ENCODE measurements around the gene CFAP97D1.
A peak's percentile ranks its signal among the peaks of the same experiment; 100 is the strongest.

CFAP97D1 gene

DNA sequence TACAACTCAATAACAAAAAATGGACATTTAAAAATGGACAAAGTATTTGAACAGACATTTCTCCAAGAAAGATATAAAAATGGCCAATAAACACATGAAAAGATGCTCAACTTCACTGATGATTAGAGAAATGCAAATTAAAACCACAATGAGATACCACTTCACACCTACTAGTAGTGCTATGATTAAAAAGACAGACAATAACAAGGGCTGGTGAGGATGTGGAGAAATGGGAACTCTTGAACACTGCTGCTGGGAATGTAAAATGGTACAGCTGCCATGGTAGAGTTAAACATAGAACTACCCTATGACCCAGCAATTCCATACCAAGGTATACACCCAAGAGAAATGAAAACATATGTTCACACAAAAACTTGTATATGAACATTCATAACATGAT, 24.9 kb downstream of the CFAP97D1 start:
- no peak for DNase-seq (ENCODE audit: low read depth)
- TF ChIP-seq, protein P1, sequence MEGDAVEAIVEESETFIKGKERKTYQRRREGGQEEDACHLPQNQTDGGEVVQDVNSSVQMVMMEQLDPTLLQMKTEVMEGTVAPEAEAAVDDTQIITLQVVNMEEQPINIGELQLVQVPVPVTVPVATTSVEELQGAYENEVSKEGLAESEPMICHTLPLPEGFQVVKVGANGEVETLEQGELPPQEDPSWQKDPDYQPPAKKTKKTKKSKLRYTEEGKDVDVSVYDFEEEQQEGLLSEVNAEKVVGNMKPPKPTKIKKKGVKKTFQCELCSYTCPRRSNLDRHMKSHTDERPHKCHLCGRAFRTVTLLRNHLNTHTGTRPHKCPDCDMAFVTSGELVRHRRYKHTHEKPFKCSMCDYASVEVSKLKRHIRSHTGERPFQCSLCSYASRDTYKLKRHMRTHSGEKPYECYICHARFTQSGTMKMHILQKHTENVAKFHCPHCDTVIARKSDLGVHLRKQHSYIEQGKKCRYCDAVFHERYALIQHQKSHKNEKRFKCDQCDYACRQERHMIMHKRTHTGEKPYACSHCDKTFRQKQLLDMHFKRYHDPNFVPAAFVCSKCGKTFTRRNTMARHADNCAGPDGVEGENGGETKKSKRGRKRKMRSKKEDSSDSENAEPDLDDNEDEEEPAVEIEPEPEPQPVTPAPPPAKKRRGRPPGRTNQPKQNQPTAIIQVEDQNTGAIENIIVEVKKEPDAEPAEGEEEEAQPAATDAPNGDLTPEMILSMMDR (conservative IDR thresholded peaks at IDR 0.05; ENCODE audit: low read depth, low read length) = no peak

DNA sequence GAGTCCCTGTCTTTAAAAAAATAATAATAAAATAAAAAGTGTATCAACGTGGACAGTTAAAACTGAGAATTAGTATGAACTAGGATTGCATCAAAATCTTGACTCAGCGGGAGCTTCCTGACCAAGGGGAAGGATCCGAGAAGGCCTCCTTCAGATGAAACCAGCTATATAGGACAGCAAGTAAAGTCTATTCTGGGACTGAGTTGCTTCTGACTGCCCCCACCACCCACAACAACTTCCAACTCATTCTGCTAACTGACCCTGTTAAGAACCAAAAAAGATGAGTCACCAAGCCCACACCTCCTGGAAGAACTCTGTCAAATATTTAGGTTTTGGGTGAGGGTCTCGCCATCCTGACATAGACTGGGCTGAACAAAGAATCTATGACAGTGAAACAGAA, 27.8 kb downstream of the CFAP97D1 start:
- TF ChIP-seq, protein P1 (conservative IDR thresholded peaks at IDR 0.05; ENCODE audit: low read depth, low read length) = no peak
- DNase-seq (ENCODE audit: low read depth) = peak; percentile 30

More for the DNA sequence above, 24.9 kb downstream of the CFAP97D1 start:
- no peak overlapping the region for H3K4me3 ChIP-seq (ENCODE audit: low read depth, low read length)

DNA sequence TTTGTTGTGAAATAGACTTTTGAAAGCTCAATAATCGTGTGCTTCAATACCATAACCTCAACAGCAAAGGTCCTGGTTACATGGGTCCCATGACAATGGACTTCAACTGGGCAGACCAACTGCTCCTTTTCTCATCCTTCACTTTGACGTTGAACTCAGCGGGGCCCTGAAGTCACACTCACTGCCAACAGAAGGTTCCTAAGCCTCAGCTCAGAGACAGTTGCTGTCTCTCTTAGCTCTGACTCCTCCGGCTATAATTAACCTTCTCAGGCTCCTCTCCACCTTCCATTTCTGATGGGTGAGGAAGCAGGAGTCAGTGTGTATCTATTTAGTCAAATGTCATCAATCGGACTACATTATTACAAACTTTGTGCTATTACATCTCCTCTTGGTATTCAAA, 28.9 kb downstream of the CFAP97D1 start:
- no peak overlapping the region for H3K4me3 ChIP-seq (ENCODE audit: low read depth, low read length)
- DNase-seq (ENCODE audit: low read depth) = no peak
- TF ChIP-seq, protein P1 (conservative IDR thresholded peaks at IDR 0.05; ENCODE audit: low read depth, low read length) = no peak

More for the DNA sequence above, 27.8 kb downstream of the CFAP97D1 start:
- H3K4me3 ChIP-seq (ENCODE audit: low read depth, low read length) = no peak overlapping the region

DNA sequence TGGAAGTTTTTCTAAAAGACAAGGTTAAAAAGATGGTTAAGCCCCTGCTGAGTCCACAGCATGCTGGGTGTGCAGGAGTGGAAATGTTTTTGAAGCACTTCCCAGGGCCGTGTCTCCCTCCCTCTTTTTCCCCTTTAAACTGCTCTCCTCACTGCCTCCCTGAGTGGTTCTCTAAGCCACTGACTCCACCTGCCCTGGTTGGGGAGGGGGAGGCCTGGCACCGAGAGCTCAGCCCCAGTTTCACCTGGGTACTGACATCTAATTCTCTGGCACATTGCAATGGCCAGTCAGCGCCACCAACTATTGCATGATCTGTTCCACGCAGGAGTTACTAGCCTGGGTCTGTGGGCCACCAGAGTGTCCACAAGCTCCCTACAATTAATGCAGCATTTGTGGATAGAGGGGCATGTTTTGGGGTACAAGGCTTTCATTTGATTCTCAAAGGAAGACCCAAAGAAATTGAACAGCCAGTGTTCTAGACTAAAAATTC, 30.0 kb downstream of the CFAP97D1 start:
- TF ChIP-seq, protein P1 (conservative IDR thresholded peaks at IDR 0.05; ENCODE audit: low read depth, low read length) = no peak
- H3K4me3 ChIP-seq (ENCODE audit: low read depth, low read length) = no peak overlapping the region
- no peak for DNase-seq (ENCODE audit: low read depth)

DNA sequence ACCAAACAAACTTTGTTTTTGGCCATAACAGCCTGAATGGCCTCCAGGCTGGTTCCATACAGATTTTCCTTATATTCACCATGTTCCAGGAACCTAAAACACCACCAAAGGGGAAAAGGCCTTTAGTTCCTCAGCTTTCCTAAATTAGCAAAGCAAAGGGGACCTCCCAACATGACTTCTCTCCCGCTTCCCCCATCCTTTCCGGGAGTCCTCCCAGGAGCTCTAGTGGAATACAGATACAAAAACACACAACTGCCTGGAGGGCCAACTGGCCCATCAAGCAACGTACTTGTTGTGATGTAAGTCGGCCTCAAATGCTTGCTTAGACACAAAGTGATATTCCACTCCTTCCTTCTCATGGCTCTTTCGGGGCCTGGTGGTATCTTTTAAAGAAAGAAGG, 30.6 kb downstream of the CFAP97D1 start:
- H3K4me3 ChIP-seq (ENCODE audit: low read depth, low read length) = no peak overlapping the region
- TF ChIP-seq, protein P1 (conservative IDR thresholded peaks at IDR 0.05; ENCODE audit: low read depth, low read length) = no peak
- DNase-seq (ENCODE audit: low read depth) = no peak

DNA sequence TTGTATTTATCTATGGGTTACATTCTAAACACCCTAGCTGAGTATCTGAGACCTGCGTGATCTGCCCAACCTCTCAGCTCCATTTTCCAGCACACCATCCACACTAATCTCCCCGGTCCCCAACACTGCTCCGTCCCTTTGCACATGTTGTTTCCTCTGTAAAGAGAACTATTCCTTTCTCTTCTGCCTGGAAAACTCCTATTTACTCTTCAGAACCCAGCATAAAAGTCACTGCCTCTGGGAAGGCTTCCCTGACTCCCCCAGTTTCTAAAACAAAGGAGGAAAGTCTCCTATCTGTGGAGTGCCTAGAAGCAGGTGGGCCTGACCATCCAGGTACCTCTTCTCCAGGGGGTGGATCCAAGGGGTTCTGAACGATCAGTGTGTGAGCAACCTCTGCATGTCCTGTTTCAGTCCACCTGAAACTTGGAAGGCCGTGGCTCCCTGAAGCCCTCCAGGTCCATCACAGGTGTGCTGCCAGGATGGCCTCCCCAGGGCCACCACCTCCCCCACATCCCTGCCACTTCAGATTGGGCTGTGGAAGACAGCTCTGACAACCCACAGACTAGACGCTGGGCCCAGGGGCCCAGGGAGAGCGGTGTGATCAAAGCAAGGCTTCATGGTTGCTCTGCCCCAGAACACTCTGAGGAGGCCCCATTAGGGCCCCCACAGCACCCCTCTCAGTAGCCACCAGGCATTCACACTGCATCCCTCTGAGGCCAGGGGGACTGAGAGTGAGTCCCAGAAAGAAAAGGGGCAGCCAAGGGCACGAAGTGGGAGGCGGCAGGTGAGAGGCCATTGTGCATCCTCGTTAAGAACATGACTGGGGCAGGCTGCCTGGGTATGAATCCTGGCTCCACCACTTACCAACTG, 32.4 kb downstream of the CFAP97D1 start:
- H3K4me3 ChIP-seq (ENCODE audit: low read depth, low read length) = no peak overlapping the region
- TF ChIP-seq, protein P1 (conservative IDR thresholded peaks at IDR 0.05; ENCODE audit: low read depth, low read length) = no peak

DNA sequence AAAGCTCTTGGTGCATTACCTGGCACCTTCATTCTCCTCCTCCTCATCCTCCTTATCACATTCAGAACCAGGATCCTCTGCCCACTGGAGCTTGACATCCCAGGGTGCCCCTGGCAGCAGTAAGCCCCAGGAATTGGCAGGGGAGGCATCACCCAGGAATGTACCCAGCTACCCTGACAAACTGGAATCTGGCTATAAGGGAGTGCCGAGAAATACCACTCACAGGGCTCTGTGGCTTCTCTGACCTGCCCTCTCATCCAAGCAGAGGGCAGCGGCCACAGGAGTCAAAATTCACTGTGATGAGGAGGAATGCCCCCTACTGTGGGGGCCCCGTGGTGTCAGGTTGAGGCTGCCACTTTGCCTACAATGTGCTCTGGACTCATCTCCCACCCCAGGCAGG, 33.2 kb downstream of the CFAP97D1 start:
- no peak overlapping the region for H3K4me3 ChIP-seq (ENCODE audit: low read depth, low read length)
- TF ChIP-seq, protein P1 (conservative IDR thresholded peaks at IDR 0.05; ENCODE audit: low read depth, low read length) = no peak
- no peak for DNase-seq (ENCODE audit: low read depth)

More for the DNA sequence above, 32.4 kb downstream of the CFAP97D1 start:
- DNase-seq (ENCODE audit: low read depth) = no peak

Measured in choroid plexus epithelial cell (primary cell).